Measurements from ENCODE around the gene UBAP1L.
A peak's percentile ranks its signal among the peaks of the same experiment; 100 is the strongest.

Gene UBAP1L

GRCh38 chr15:65133548-65134200 lies 18.7 kb upstream of the UBAP1L start, which contains the start of gene PDCD7:
Gene PDCD7 (minus strand): TSS chr15:65133808. CDS start chr15:65133781, 27 bp downstream.
- H3K4me2 ChIP-seq (ENCODE audit: low read depth, low read length, poor library complexity, severe bottlenecking) = peak within 1 kb of the TSS; percentile 87

GRCh38 chr15:65132878-65133547 lies 18.0 kb upstream of the UBAP1L start:
- Histone ChIP-seq H3K27ac (ENCODE audit: low read depth, low read length) (peak overlapping the region; percentile 57), H3K9me3 (ENCODE audit: insufficient read depth, low read length) (peaks cover 7% of the 10 kb centered on the region; the same call in 1 of the 2 replicates), H3K4me2 (ENCODE audit: low read depth, low read length, poor library complexity, severe bottlenecking) (peak overlapping the region; percentile 87), H3K9ac (ENCODE audit: low read length) (peak overlapping the region; percentile 84), H3K4me3 (ENCODE audit: insufficient read depth, low read length, poor library complexity, severe bottlenecking) (peak overlapping the region; percentile 81), H3K79me2 (ENCODE audit: insufficient read depth, low read length) (peaks cover 24% of the 10 kb centered on the region), H3F3A (ENCODE audit: insufficient read depth) (no peaks in the 10 kb centered on the region), H3K27me3 (ENCODE audit: low read length) (no peaks in the 10 kb centered on the region), H4K20me1 (ENCODE audit: low read depth, low read length) (no peaks in the 10 kb centered on the region), H2AFZ (ENCODE audit: low read depth, low read length, severe bottlenecking) (no peak overlapping the region), H3K9me2 (replicated peaks; ENCODE audit: insufficient read depth, low read length) (no peaks in the 10 kb centered on the region), H3K36me3 (ENCODE audit: low read length) (0 out of 2 replicates have a peak, but pooled peaks cover 4% of the 10 kb centered on the region)
- TF ChIP-seq EZH2phosphoT487 (conservative IDR thresholded peaks at IDR 0.05; ENCODE audit: low read length) (no peak), CTCF (IDR thresholded peaks at IDR 0.05; ENCODE audit: insufficient read depth, low read length, poor library complexity, severe bottlenecking) (no peak)

More at GRCh38 chr15:65133548-65134200, 18.7 kb upstream of the UBAP1L start, which contains the start of gene PDCD7:
- H3K79me2 ChIP-seq (ENCODE audit: insufficient read depth, low read length) = peaks cover 24% of the 10 kb centered on the region
- H3F3A ChIP-seq (ENCODE audit: insufficient read depth) = no peaks in the 10 kb centered on the region
- 0 out of 2 replicates have a peak, but pooled peaks cover under 1% of the 10 kb centered on the region for H3K36me3 ChIP-seq (ENCODE audit: low read length)
- peak within 1 kb of the TSS; percentile 57 for H3K27ac ChIP-seq (ENCODE audit: low read depth, low read length)
- H3K4me3 ChIP-seq (ENCODE audit: insufficient read depth, low read length, poor library complexity, severe bottlenecking) = peak within 1 kb of the TSS; percentile 81
- H3K27me3 ChIP-seq (ENCODE audit: low read length) = no peaks in the 10 kb centered on the region
- peaks cover 7% of the 10 kb centered on the region; the same call in 1 of the 2 replicates for H3K9me3 ChIP-seq (ENCODE audit: insufficient read depth, low read length)
- no peaks in the 10 kb centered on the region for H4K20me1 ChIP-seq (ENCODE audit: low read depth, low read length)
- TF ChIP-seq CTCF (IDR thresholded peaks at IDR 0.05; ENCODE audit: insufficient read depth, low read length, poor library complexity, severe bottlenecking) = no peak
- no peak for TF ChIP-seq EZH2phosphoT487 (conservative IDR thresholded peaks at IDR 0.05; ENCODE audit: low read length)
- H2AFZ ChIP-seq (ENCODE audit: low read depth, low read length, severe bottlenecking) = peak within 1 kb of the TSS; percentile 95
- H3K9ac ChIP-seq (ENCODE audit: low read length) = peak within 1 kb of the TSS; percentile 84
- no peaks in the 10 kb centered on the region for H3K9me2 ChIP-seq (replicated peaks; ENCODE audit: insufficient read depth, low read length)

GRCh38 chr15:65130941-65131340 lies 15.9 kb upstream of the UBAP1L start:
- Histone ChIP-seq H3K4me3 (ENCODE audit: insufficient read depth, low read length, poor library complexity, severe bottlenecking) (no peak overlapping the region), H3K9ac (ENCODE audit: low read length) (no peak overlapping the region), H2AFZ (ENCODE audit: low read depth, low read length, severe bottlenecking) (no peak overlapping the region), H4K20me1 (ENCODE audit: low read depth, low read length) (no peaks in the 10 kb centered on the region), H3F3A (ENCODE audit: insufficient read depth) (no peaks in the 10 kb centered on the region; the same call in 1 of the 2 replicates), H3K79me2 (ENCODE audit: insufficient read depth, low read length) (peaks cover 24% of the 10 kb centered on the region), H3K9me2 (replicated peaks; ENCODE audit: insufficient read depth, low read length) (no peaks in the 10 kb centered on the region), H3K27ac (ENCODE audit: low read depth, low read length) (no peak overlapping the region), H3K9me3 (ENCODE audit: insufficient read depth, low read length) (no peaks in the 10 kb centered on the region), H3K36me3 (ENCODE audit: low read length) (0 out of 2 replicates have a peak, but pooled peaks cover 4% of the 10 kb centered on the region), H3K27me3 (ENCODE audit: low read length) (no peaks in the 10 kb centered on the region), H3K4me2 (ENCODE audit: low read depth, low read length, poor library complexity, severe bottlenecking) (no peak overlapping the region)
- TF ChIP-seq CTCF (IDR thresholded peaks at IDR 0.05; ENCODE audit: insufficient read depth, low read length, poor library complexity, severe bottlenecking) (no peak), EZH2phosphoT487 (conservative IDR thresholded peaks at IDR 0.05; ENCODE audit: low read length) (no peak)

Measured in SU-DHL-6 (cell line).